GM18526 (cell line): Measurements from ENCODE around the gene ZNF385A.
A peak's percentile ranks its signal among the peaks of the same experiment; 100 is the strongest.

ENCODE experiments used
- POLR2A ChIP-seq: IDR thresholded peaks from 3 replicates; pipeline ENCODE4 v1.6.1; 2011; ENCODE audit not compliant: insufficient read length; ENCODE audit errors: extremely low read depth

The ZNF385A gene

GRCh38 chr12:54341378-54342300 lies 42.9 kb downstream of the ZNF385A start:
- no peak for TF ChIP-seq POLR2A

DNA sequence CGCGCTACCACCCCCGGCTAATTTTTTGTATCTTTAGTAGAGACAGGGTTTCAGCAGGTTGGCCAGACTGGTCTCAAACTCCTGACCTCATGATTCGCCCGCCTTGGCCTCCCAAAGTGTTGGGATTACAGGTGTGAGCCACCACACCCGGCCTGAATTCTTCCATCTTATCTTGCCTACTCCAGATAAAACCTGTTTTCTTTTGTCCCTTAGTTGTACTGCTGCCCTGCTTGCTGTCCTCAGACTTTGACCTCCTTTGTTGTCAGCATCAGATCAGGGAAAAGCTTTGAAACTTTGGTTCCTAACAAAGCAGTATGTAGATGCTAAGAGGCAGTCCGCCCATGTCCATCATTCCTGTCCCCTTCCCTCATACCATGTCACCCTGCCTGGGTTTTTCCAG lies 43.7 kb downstream of the ZNF385A start:
- no peak for TF ChIP-seq POLR2A

DNA sequence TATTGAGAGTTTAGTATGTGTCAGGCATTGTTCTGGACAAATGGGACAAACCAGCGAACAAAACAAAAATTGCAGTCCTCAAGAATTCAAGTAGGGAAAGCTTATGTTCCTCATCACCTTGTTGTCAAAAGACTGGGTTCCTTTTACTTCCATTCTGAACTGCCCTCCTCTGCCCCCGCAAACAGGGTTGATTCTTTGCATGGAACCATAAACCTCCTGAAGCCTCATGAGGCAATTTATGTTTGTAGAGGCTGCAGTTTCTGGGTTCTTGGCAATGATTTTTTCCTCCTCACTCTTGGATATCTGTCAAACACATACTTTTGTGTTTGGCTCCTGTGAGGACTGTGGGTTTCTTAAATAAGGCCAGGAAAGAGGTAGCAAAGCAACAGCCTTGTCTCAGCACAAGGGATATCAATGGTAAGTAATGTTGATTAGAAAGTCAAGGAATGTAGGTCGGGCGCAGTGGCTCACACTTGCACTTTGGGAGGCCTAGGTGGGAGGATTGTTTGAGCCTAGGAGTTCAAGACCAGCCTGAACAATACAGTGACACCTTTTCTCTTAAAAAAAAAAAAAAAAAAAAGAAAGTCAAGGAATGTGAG lies 45.7 kb downstream of the ZNF385A start:
- TF ChIP-seq POLR2A = no peak

DNA sequence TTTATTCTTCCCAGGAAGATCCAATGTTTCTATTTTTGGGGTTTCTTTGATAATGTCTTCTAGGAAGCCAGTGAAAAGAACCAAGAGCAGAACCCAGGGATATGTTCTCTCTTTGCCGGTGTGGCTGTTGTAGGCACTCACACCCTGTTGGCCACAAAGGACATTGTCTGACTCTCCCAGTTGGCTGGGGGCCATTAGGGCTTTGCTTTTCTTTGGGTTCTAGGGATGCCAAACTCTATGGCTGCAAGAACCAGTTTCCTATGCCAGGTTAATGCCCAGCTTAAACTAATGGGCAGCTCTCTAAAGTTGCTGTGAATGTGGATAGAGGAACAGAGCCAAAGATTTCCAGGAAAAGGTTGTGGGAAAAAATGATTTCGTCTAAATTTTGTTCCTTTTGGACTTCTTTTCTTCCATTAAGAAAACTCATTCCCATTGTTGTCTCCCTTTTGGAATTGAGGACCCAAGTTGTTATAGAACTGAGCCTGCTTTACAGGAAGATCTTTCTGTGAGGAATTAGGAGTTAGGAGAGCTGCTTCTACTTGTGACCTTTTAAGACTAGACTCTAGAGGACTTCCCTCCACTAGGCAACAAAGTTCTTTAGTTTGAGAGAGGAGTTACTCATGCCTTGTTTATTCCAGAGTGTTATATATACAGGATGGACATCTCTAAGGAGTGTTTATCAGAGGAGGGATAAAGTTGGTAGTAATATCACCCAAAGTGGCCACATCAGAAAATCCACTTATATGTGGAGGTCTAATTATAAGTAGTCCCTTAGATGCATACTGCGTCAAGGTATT lies 46.5 kb downstream of the ZNF385A start:
- no peak for TF ChIP-seq POLR2A

DNA sequence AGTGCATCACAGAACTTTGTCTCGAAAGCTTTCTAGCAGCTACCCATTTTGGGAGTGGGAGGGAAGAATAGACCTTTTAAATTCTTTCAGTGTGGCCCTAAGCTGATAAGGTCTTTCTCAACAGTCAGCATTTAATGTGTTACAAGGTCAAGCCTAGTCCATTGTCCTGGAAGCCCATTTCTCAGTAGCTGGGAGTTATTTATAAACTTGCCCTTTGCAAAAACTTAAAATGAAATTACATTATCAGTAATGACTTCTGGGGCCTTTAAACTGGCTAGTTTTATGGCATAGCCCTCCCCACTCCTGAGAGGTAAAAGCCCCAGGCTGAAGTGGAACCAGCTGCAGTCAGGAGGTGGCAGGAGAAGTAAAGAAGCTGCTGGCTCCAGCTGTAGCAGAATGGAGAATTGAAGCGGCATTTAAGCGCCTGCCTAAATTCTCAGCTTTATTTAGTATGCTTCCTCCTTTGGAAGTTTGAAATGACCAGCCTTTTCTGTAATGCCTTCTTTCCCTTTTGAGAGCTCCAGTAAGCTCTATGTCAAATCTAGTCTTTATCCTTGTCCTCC lies 47.2 kb downstream of the ZNF385A start:
- no peak for TF ChIP-seq POLR2A

DNA sequence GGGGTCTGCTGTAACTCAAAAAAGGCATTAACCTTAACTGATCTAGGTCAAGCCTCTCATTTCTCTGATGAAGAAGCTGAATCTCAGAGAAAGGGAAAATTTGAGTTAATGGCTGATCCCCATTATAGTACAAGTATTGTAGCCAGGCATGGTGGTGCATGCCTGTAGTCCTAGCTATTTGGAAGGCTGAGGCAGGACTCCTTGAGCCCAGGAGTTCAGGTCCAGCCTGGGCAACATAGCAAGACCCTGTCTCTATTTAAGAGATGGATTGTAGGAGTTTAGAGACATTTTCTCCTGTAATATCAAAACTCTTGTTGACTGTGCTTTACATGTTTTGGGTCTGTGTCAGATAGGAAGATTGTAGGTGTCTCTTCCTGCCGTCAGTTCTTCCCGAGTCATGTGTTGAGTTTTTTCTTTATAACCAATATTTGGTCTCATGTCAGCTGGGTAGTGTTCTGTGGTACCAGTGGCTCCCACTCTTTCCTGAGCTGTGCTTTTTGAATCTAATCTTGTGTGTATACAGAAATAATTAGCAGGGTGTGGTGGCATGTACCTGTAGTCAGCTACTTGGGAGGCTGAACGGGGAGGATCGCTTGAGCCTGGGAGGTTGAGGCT lies 51.0 kb downstream of the ZNF385A start:
- no peak for TF ChIP-seq POLR2A

DNA sequence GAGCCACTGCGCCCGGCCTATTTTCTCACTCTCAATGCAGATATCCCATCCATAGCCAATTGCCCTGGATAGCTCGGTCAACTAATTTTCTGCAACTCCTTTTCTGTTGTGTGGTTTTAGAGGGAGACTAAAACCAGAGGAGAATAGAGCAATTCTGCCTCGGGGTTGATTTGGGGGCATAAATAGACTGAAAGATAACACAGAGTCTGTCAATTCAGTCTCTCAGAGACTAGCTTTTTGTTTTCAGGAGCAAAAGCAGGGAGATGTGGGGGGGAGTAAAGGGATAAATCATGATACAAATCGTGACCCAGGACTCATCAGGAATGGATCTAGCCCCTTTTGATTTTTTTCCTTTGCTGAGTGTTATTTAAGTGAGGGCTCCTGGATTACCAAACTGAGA lies 53.1 kb downstream of the ZNF385A start:
- no peak for TF ChIP-seq POLR2A

GRCh38 chr12:54330442-54330841 lies 54.1 kb downstream of the ZNF385A start:
- TF ChIP-seq POLR2A = no peak

GRCh38 chr12:54329759-54330158 lies 54.8 kb downstream of the ZNF385A start:
- no peak for TF ChIP-seq POLR2A

DNA sequence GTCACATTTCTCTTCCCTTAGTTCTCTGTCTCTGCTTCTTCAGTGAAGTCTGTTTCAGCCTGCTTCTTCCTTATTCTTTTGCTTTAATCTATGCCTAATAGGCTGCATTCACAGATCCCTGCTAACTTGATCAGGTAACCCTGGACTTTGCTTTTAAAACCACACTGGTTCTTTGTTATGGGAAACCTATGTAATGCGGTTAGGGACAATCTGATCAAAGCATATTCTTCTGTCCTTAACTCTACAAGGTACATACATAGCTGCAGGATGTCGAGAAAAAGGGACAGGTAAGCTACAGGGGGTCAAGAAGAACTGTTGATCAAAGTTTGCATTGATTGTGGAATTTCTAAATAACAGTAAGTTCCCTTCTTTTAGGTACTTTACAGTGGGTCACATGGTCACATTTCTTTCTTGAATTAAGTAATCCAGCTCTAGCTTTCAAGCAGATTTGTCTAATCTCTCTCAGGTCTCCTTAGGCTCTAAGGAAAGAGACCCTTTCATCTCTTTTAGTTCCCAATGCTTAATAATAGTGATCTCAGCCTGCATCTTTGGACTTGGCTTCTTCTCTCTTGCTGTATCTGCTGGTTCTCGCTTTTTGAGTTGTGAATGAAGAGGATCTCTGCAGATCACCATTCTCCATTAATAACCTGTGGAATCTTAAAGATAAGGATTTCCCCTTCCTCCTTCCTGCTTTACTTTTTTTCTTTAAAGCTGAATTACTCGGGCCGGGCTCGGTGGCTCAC lies 55.8 kb downstream of the ZNF385A start:
- no peak for TF ChIP-seq POLR2A

- TF ChIP-seq POLR2A = peak; percentile 76
These were observed 59.7 kb downstream of the ZNF385A start, which contains the start of gene COPZ1 for GRCh38 chr12:54324617-54325441. COPZ1 (plus strand) TSS chr12:54325131; CDS start chr12:54325164, 33 bp downstream.

GRCh38 chr12:54321363-54321762 lies 63.2 kb downstream of the ZNF385A start:
- no peak for TF ChIP-seq POLR2A
